WERI-Rb-1 (cell line): Measurements from ENCODE around the gene SETD7.

ENCODE experiments used
- DNase-seq: peaks from one replicate; pipeline ENCODE4 v3.0.0-alpha.2; 2020
- H3K27ac ChIP-seq: fragments of 250-450 bp; sonication (Bioruptor Pico); 2 replicates; pipeline ENCODE4 v1.5.1; 2020; ENCODE audit warnings: mild to moderate bottlenecking, moderate library complexity
- H3K27me3 ChIP-seq: fragments of 250-450 bp; sonication (Bioruptor Pico); 2 replicates; pipeline ENCODE4 v1.5.1; 2021; ENCODE audit warnings: mild to moderate bottlenecking, low read depth, moderate library complexity; ENCODE audit not compliant: insufficient read depth, severe bottlenecking
- H3K36me3 ChIP-seq: fragments of 250-450 bp; sonication (Bioruptor Pico); 2 replicates; pipeline ENCODE4 v1.5.1; 2020; ENCODE audit warnings: mild to moderate bottlenecking, moderate library complexity
- H3K4me3 ChIP-seq: 2 replicates; pipeline ENCODE4 v1.5.1; 2011; ENCODE audit warnings: low read depth, mild to moderate bottlenecking, control low read depth, low read length
- H3K9me3 ChIP-seq: fragments of 250-450 bp; sonication (Bioruptor Pico); 2 replicates; pipeline ENCODE4 v1.5.1; 2021; ENCODE audit warnings: mild to moderate bottlenecking, moderate library complexity; ENCODE audit not compliant: severe bottlenecking
- CTCF ChIP-seq: IDR thresholded peaks from 2 replicates; pipeline ENCODE4 v1.5.1; 2011; ENCODE audit warnings: low read depth, mild to moderate bottlenecking, control low read depth, inconsistent platforms, low read length

Gene SETD7

DNA sequence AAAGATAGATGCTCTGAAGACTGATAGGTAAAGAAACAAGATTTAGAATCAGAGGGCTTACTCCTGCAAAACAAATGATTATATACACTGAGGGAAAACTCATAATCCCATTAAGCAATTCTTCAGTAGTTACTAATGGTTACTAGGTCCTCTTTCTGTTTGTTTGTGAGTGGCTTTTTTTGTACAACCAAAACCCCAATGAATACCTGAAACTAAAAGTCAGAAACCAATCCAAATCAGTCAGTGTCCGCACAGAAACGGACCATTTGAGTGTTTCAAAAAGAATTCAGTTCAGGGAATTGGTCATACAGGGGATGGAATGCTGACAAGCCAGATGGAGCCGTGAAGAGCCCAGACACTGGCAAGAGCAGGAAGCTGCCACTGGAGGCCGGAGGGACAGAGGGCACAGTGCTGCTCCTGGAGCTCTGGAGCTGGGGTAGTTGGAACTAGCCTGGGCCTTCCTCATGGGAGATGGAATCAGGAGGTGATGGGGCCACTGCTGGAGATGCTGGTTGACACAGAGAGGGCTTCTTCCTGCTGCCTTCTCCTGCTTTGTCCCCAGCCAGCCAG, 31.9 kb downstream of the SETD7 start:
- Histone ChIP-seq H3K9me3 (no peaks in the 10 kb centered on the region), H3K27ac (no peak overlapping the region), H3K4me3 (no peak overlapping the region), H3K27me3 (no peaks in the 10 kb centered on the region), H3K36me3 (no peaks in the 10 kb centered on the region)
- DNase-seq: peak; percentile 52
- TF ChIP-seq CTCF: no peak

GRCh38 chr4:139523076-139523475, 32.9 kb downstream of the SETD7 start:
- H3K36me3 ChIP-seq: no peaks in the 10 kb centered on the region
- H3K27me3 ChIP-seq: no peaks in the 10 kb centered on the region
- DNase-seq: no peak
- no peak overlapping the region for H3K4me3 ChIP-seq
- H3K27ac ChIP-seq: no peak overlapping the region
- TF ChIP-seq CTCF: no peak
- no peaks in the 10 kb centered on the region for H3K9me3 ChIP-seq

- DNase-seq: no peak
- H3K27ac ChIP-seq: no peak overlapping the region
- H3K4me3 ChIP-seq: no peak overlapping the region
- no peaks in the 10 kb centered on the region for H3K27me3 ChIP-seq
- H3K36me3 ChIP-seq: no peaks in the 10 kb centered on the region
- no peaks in the 10 kb centered on the region for H3K9me3 ChIP-seq
- 0 out of 2 replicates have a peak, but pooled peaks have one; percentile 21 for TF ChIP-seq CTCF
Measured at GRCh38 chr4:139522457-139522856, 33.6 kb downstream of the SETD7 start.

GRCh38 chr4:139521754-139522401, 34.1 kb downstream of the SETD7 start:
- Histone ChIP-seq H3K36me3 (no peaks in the 10 kb centered on the region), H3K9me3 (no peaks in the 10 kb centered on the region), H3K27me3 (no peaks in the 10 kb centered on the region), H3K4me3 (no peak overlapping the region), H3K27ac (no peak overlapping the region)
- no peak for TF ChIP-seq CTCF
- DNase-seq: no peak

DNA sequence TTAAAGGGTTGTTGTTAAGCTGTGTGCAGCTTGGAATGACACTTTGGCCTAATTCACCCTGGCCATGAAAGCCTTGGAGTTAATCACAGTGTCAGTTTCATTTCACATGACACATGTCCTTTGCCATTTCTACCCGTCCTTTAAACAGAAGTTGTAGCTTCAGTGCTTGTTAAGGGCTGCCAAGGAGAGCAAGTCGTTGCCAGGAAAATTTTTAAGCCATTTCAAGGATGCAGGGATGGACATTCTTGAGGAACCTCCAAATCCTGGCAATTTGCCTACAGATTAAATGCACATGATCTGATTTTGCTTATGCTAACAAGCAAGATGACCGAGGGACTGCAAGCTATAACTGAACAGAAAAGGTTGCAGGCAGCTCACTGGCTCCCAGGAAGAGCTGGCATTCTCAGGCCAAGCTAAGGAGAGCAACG, 40.5 kb downstream of the SETD7 start:
- no peak for DNase-seq
- no peaks in the 10 kb centered on the region for H3K9me3 ChIP-seq
- no peaks in the 10 kb centered on the region for H3K36me3 ChIP-seq
- TF ChIP-seq CTCF: no peak
- H3K27me3 ChIP-seq: no peaks in the 10 kb centered on the region
- no peak overlapping the region for H3K27ac ChIP-seq
- no peak overlapping the region for H3K4me3 ChIP-seq
